ENCODE measurements around the gene CCDC171.

Gene CCDC171

GRCh38 chr9:15873573-15874177 is 320.8 kb downstream of the CCDC171 start:
- no peaks in the 10 kb centered on the region for H3K36me3 ChIP-seq (ENCODE audit: control insufficient read depth, insufficient read depth, low read length)
- H3K27me3 ChIP-seq (ENCODE audit: control insufficient read depth, insufficient read depth, low read length) = no peaks in the 10 kb centered on the region
- H3K9ac ChIP-seq (ENCODE audit: low read depth, low read length) = no peak overlapping the region
- H3K9me3 ChIP-seq (ENCODE audit: control insufficient read depth, insufficient read depth, low read length) = no peaks in the 10 kb centered on the region
- H3K4me1 ChIP-seq (ENCODE audit: control insufficient read depth, insufficient read depth, low read length) = no peaks in the 10 kb centered on the region
- no peak overlapping the region for H3K4me3 ChIP-seq (ENCODE audit: low read depth, low read length)
- no peak overlapping the region for H3K27ac ChIP-seq (ENCODE audit: low read depth, low read length)

GRCh38 chr9:15882328-15882727 is 329.5 kb downstream of the CCDC171 start:
- no peak overlapping the region for H3K4me3 ChIP-seq (ENCODE audit: low read depth, low read length)
- H3K9me3 ChIP-seq (ENCODE audit: control insufficient read depth, insufficient read depth, low read length) = no peaks in the 10 kb centered on the region
- no peak overlapping the region for H3K9ac ChIP-seq (ENCODE audit: low read depth, low read length)
- no peak overlapping the region for H3K27ac ChIP-seq (ENCODE audit: low read depth, low read length)
- no peaks in the 10 kb centered on the region for H3K27me3 ChIP-seq (ENCODE audit: control insufficient read depth, insufficient read depth, low read length)
- no peaks in the 10 kb centered on the region for H3K4me1 ChIP-seq (ENCODE audit: control insufficient read depth, insufficient read depth, low read length)
- no peaks in the 10 kb centered on the region for H3K36me3 ChIP-seq (ENCODE audit: control insufficient read depth, insufficient read depth, low read length)

GRCh38 chr9:15882883-15883282 is 330.0 kb downstream of the CCDC171 start:
- Histone ChIP-seq H3K27ac (ENCODE audit: low read depth, low read length) (no peak overlapping the region), H3K36me3 (ENCODE audit: control insufficient read depth, insufficient read depth, low read length) (no peaks in the 10 kb centered on the region), H3K27me3 (ENCODE audit: control insufficient read depth, insufficient read depth, low read length) (no peaks in the 10 kb centered on the region), H3K9ac (ENCODE audit: low read depth, low read length) (no peak overlapping the region), H3K9me3 (ENCODE audit: control insufficient read depth, insufficient read depth, low read length) (no peaks in the 10 kb centered on the region), H3K4me3 (ENCODE audit: low read depth, low read length) (no peak overlapping the region), H3K4me1 (ENCODE audit: control insufficient read depth, insufficient read depth, low read length) (no peaks in the 10 kb centered on the region)

GRCh38 chr9:15885464-15885863 is 332.6 kb downstream of the CCDC171 start:
- Histone ChIP-seq H3K27ac (ENCODE audit: low read depth, low read length) (no peak overlapping the region), H3K9me3 (ENCODE audit: control insufficient read depth, insufficient read depth, low read length) (no peaks in the 10 kb centered on the region), H3K9ac (ENCODE audit: low read depth, low read length) (no peak overlapping the region), H3K4me1 (ENCODE audit: control insufficient read depth, insufficient read depth, low read length) (no peaks in the 10 kb centered on the region), H3K36me3 (ENCODE audit: control insufficient read depth, insufficient read depth, low read length) (no peaks in the 10 kb centered on the region), H3K4me3 (ENCODE audit: low read depth, low read length) (no peak overlapping the region), H3K27me3 (ENCODE audit: control insufficient read depth, insufficient read depth, low read length) (no peaks in the 10 kb centered on the region)

GRCh38 chr9:15889555-15889954 is 336.7 kb downstream of the CCDC171 start:
- H3K4me1 ChIP-seq (ENCODE audit: control insufficient read depth, insufficient read depth, low read length) = no peaks in the 10 kb centered on the region
- H3K9ac ChIP-seq (ENCODE audit: low read depth, low read length) = no peak overlapping the region
- no peak overlapping the region for H3K27ac ChIP-seq (ENCODE audit: low read depth, low read length)
- no peaks in the 10 kb centered on the region for H3K36me3 ChIP-seq (ENCODE audit: control insufficient read depth, insufficient read depth, low read length)
- no peaks in the 10 kb centered on the region for H3K9me3 ChIP-seq (ENCODE audit: control insufficient read depth, insufficient read depth, low read length)
- H3K27me3 ChIP-seq (ENCODE audit: control insufficient read depth, insufficient read depth, low read length) = no peaks in the 10 kb centered on the region
- no peak overlapping the region for H3K4me3 ChIP-seq (ENCODE audit: low read depth, low read length)

GRCh38 chr9:15901572-15901971 is 348.7 kb downstream of the CCDC171 start:
- Histone ChIP-seq H3K4me1 (ENCODE audit: control insufficient read depth, insufficient read depth, low read length) (no peaks in the 10 kb centered on the region), H3K9me3 (ENCODE audit: control insufficient read depth, insufficient read depth, low read length) (peaks cover 8% of the 10 kb centered on the region; the same call in 1 of the 2 replicates), H3K27me3 (ENCODE audit: control insufficient read depth, insufficient read depth, low read length) (no peaks in the 10 kb centered on the region), H3K36me3 (ENCODE audit: control insufficient read depth, insufficient read depth, low read length) (no peaks in the 10 kb centered on the region), H3K27ac (ENCODE audit: low read depth, low read length) (no peak overlapping the region), H3K9ac (ENCODE audit: low read depth, low read length) (no peak overlapping the region), H3K4me3 (ENCODE audit: low read depth, low read length) (no peak overlapping the region)

- no peaks in the 10 kb centered on the region for H3K36me3 ChIP-seq (ENCODE audit: control insufficient read depth, insufficient read depth, low read length)
- no peaks in the 10 kb centered on the region for H3K27me3 ChIP-seq (ENCODE audit: control insufficient read depth, insufficient read depth, low read length)
- H3K4me1 ChIP-seq (ENCODE audit: control insufficient read depth, insufficient read depth, low read length) = no peaks in the 10 kb centered on the region
- no peak overlapping the region for H3K4me3 ChIP-seq (ENCODE audit: low read depth, low read length)
- no peak overlapping the region for H3K9ac ChIP-seq (ENCODE audit: low read depth, low read length)
- no peak overlapping the region for H3K27ac ChIP-seq (ENCODE audit: low read depth, low read length)
- no peaks in the 10 kb centered on the region for H3K9me3 ChIP-seq (ENCODE audit: control insufficient read depth, insufficient read depth, low read length)
Observed at GRCh38 chr9:15909297-15909696, 356.5 kb downstream of the CCDC171 start.

GRCh38 chr9:15915711-15916110 is 362.9 kb downstream of the CCDC171 start:
- Histone ChIP-seq H3K9ac (ENCODE audit: low read depth, low read length) (no peak overlapping the region), H3K36me3 (ENCODE audit: control insufficient read depth, insufficient read depth, low read length) (no peaks in the 10 kb centered on the region), H3K9me3 (ENCODE audit: control insufficient read depth, insufficient read depth, low read length) (peaks cover 3% of the 10 kb centered on the region; the same call in 1 of the 2 replicates), H3K4me1 (ENCODE audit: control insufficient read depth, insufficient read depth, low read length) (no peaks in the 10 kb centered on the region), H3K4me3 (ENCODE audit: low read depth, low read length) (no peak overlapping the region), H3K27me3 (ENCODE audit: control insufficient read depth, insufficient read depth, low read length) (no peaks in the 10 kb centered on the region), H3K27ac (ENCODE audit: low read depth, low read length) (no peak overlapping the region)

GRCh38 chr9:15927161-15927560 is 374.3 kb downstream of the CCDC171 start:
- Histone ChIP-seq H3K9me3 (ENCODE audit: control insufficient read depth, insufficient read depth, low read length) (no peaks in the 10 kb centered on the region), H3K4me3 (ENCODE audit: low read depth, low read length) (no peak overlapping the region), H3K36me3 (ENCODE audit: control insufficient read depth, insufficient read depth, low read length) (no peaks in the 10 kb centered on the region), H3K27ac (ENCODE audit: low read depth, low read length) (no peak overlapping the region), H3K9ac (ENCODE audit: low read depth, low read length) (no peak overlapping the region), H3K27me3 (ENCODE audit: control insufficient read depth, insufficient read depth, low read length) (no peaks in the 10 kb centered on the region), H3K4me1 (ENCODE audit: control insufficient read depth, insufficient read depth, low read length) (no peaks in the 10 kb centered on the region)

GRCh38 chr9:15935661-15936305 is 382.9 kb downstream of the CCDC171 start:
- no peaks in the 10 kb centered on the region for H3K9me3 ChIP-seq (ENCODE audit: control insufficient read depth, insufficient read depth, low read length)
- no peaks in the 10 kb centered on the region for H3K4me1 ChIP-seq (ENCODE audit: control insufficient read depth, insufficient read depth, low read length)
- no peak overlapping the region for H3K9ac ChIP-seq (ENCODE audit: low read depth, low read length)
- H3K27ac ChIP-seq (ENCODE audit: low read depth, low read length) = no peak overlapping the region
- no peak overlapping the region for H3K4me3 ChIP-seq (ENCODE audit: low read depth, low read length)
- H3K36me3 ChIP-seq (ENCODE audit: control insufficient read depth, insufficient read depth, low read length) = no peaks in the 10 kb centered on the region
- no peaks in the 10 kb centered on the region for H3K27me3 ChIP-seq (ENCODE audit: control insufficient read depth, insufficient read depth, low read length)

- H3K27me3 ChIP-seq (ENCODE audit: control insufficient read depth, insufficient read depth, low read length) = no peaks in the 10 kb centered on the region
- H3K4me3 ChIP-seq (ENCODE audit: low read depth, low read length) = no peak overlapping the region
- H3K4me1 ChIP-seq (ENCODE audit: control insufficient read depth, insufficient read depth, low read length) = peaks cover 5% of the 10 kb centered on the region
- no peaks in the 10 kb centered on the region for H3K36me3 ChIP-seq (ENCODE audit: control insufficient read depth, insufficient read depth, low read length)
- H3K9me3 ChIP-seq (ENCODE audit: control insufficient read depth, insufficient read depth, low read length) = no peaks in the 10 kb centered on the region
- H3K27ac ChIP-seq (ENCODE audit: low read depth, low read length) = no peak overlapping the region
- H3K9ac ChIP-seq (ENCODE audit: low read depth, low read length) = no peak overlapping the region
Observed at GRCh38 chr9:15936306-15936921, 383.6 kb downstream of the CCDC171 start.
